HUES48 (cell line): Measurements from ENCODE around the gene ZNF506.
"Not testable (repeated sequence)": the region's sequence is repeated elsewhere in the genome, so short reads cannot be mapped to it uniquely, and the experiment has no call there.

ENCODE experiments used
- H3K27ac ChIP-seq: one replicate; pipeline ENCODE4 v1.7.0; 2013; ENCODE audit warnings: low read depth, low read length, inconsistent platforms
- H3K27me3 ChIP-seq: 2 replicates; pipeline ENCODE4 v1.6.1; 2013; ENCODE audit warnings: mild to moderate bottlenecking, low read length; ENCODE audit not compliant: control insufficient read depth, insufficient read depth
- H3K36me3 ChIP-seq: 2 replicates; pipeline ENCODE4 v1.6.1; 2013; ENCODE audit warnings: low read length; ENCODE audit not compliant: control insufficient read depth, insufficient read depth
- H3K4me1 ChIP-seq: 2 replicates; pipeline ENCODE4 v1.6.1; 2013; ENCODE audit warnings: mild to moderate bottlenecking, low read length; ENCODE audit not compliant: control insufficient read depth, insufficient read depth
- H3K4me3 ChIP-seq: 2 replicates; pipeline ENCODE4 v1.5.1; 2013; ENCODE audit warnings: mild to moderate bottlenecking, low read depth, low read length
- H3K9ac ChIP-seq: 2 replicates; pipeline ENCODE4 v1.6.1; 2013; ENCODE audit warnings: mild to moderate bottlenecking, low read depth, low read length, moderate library complexity
- H3K9me3 ChIP-seq: 2 replicates; pipeline ENCODE4 v1.6.1; 2013; ENCODE audit warnings: low read length; ENCODE audit not compliant: control insufficient read depth, insufficient read depth

The ZNF506 gene

GRCh38 chr19:19743921-19744320 lies 77.6 kb downstream of the ZNF506 start:
- not testable (repeated sequence) for H3K4me3 ChIP-seq, H3K36me3 ChIP-seq, H3K27ac ChIP-seq, H3K9ac ChIP-seq, H3K27me3 ChIP-seq, H3K4me1 ChIP-seq, H3K9me3 ChIP-seq

GRCh38 chr19:19743176-19743575 lies 78.4 kb downstream of the ZNF506 start:
- Histone ChIP-seq H3K9me3 (no peaks in the 10 kb centered on the region), H3K27ac (no peak overlapping the region), H3K4me1 (no peaks in the 10 kb centered on the region), H3K36me3 (no peaks in the 10 kb centered on the region), H3K9ac (no peak overlapping the region), H3K4me3 (no peak overlapping the region), H3K27me3 (no peaks in the 10 kb centered on the region)

GRCh38 chr19:19742773-19743172 lies 78.8 kb downstream of the ZNF506 start:
- no peaks in the 10 kb centered on the region for H3K27me3 ChIP-seq
- H3K36me3 ChIP-seq, result no peaks in the 10 kb centered on the region
- no peaks in the 10 kb centered on the region for H3K4me1 ChIP-seq
- no peak overlapping the region for H3K27ac ChIP-seq
- no peak overlapping the region for H3K4me3 ChIP-seq
- no peaks in the 10 kb centered on the region for H3K9me3 ChIP-seq
- no peak overlapping the region for H3K9ac ChIP-seq
